SK-N-SH (cell line): ENCODE measurements around the gene SDSL. TPM values are rescaled to one million over a fixed set of nuclear protein-coding genes. Genes with fewer than 3 reads are reported as not detected.

Experiments
- CTCF ChIA-PET: fragments of 300-600, 350-600 bp; formaldehyde crosslinking; extraction: SDS; loops from one replicate; lab custom pipeline; 2021; lab: Yijun Ruan, JAX
- POLR2A ChIA-PET: fragments of 350-600 bp; sonication (Branson Sonifier 250); formaldehyde crosslinking; extraction: SDS; loops from one replicate; lab custom pipeline; 2020; ENCODE audit warnings: antibody characterized with exemption, inconsistent platforms; lab: Yijun Ruan, JAX
- DNase-seq: peaks from one replicate; pipeline ENCODE4 v3.0.0; 2012
- H2AFZ ChIP-seq: fragments of 200-600 bp; sonication (generic); 2 replicates; pipeline ENCODE4 v1.8.1; 2016; ENCODE audit warnings: antibody characterized with exemption, mild to moderate bottlenecking, low read depth
- H3F3A ChIP-seq: fragments of 200-600 bp; sonication (generic); replicated peaks from 2 replicates; pipeline ENCODE3; 2016; ENCODE audit warnings: antibody characterized with exemption, mild to moderate bottlenecking; ENCODE audit not compliant: insufficient read depth
- H3K27ac ChIP-seq, 2 experiments: fragments of 200-500 bp in 1 of 2; fragments of 200-600 bp in 1 of 2; sonication (Bioruptor generic) in 1 of 2; sonication (generic), shearing (Covaris generic) in 1 of 2; 2 replicates each; pipeline versions ENCODE4 v1.5.1 to v1.6.1; 2014 to 2016; ENCODE audit warnings: low read depth in 2 of 2, inconsistent platforms in 1 of 2, low read length in 1 of 2, mild to moderate bottlenecking in 1 of 2, mixed read lengths in 1 of 2
- H3K27me3 ChIP-seq: fragments of 200-600 bp; sonication (generic), shearing (Covaris generic); 2 replicates; pipeline ENCODE4 v1.6.1; 2016; ENCODE audit warnings: mixed run types; ENCODE audit not compliant: insufficient read depth
- H3K36me3 ChIP-seq, 2 experiments: fragments of 200-500 bp in 1 of 2; fragments of 200-600 bp in 1 of 2; sonication (Bioruptor generic) in 1 of 2; sonication (generic) in 1 of 2; replicated peaks in 1 of 2; 2 replicates each; pipeline versions ENCODE3 to v1.5.1; 2014 to 2016; ENCODE audit warnings: low read length in 1 of 2, mild to moderate bottlenecking in 1 of 2; ENCODE audit not compliant: insufficient read depth in 2 of 2, control insufficient read depth in 1 of 2
- H3K4me1 ChIP-seq, 2 experiments: fragments of 200-500 bp in 1 of 2; fragments of 200-600 bp in 1 of 2; sonication (Bioruptor generic) in 1 of 2; sonication (generic), shearing (Covaris generic) in 1 of 2; 2 replicates each; pipeline versions ENCODE4 v1.5.1 to v1.6.1; 2014 to 2016; ENCODE audit warnings: low read depth in 1 of 2, low read length in 1 of 2, mixed run types in 1 of 2; ENCODE audit not compliant: insufficient read depth in 2 of 2, control insufficient read depth in 1 of 2
- H3K4me2 ChIP-seq: fragments of 200-600 bp; sonication (generic), shearing (Covaris generic); 2 replicates; pipeline ENCODE4 v1.6.1; 2017; ENCODE audit warnings: mixed run types
- H3K4me3 ChIP-seq, 2 experiments: fragments of 200-500 bp in 1 of 2; fragments of 200-600 bp in 1 of 2; sonication (Bioruptor generic) in 1 of 2; sonication (generic), shearing (Covaris generic) in 1 of 2; 2 replicates each; pipeline versions ENCODE4 v1.5.1 to v1.8.1; 2014 to 2016; ENCODE audit warnings: low read depth in 2 of 2, inconsistent platforms in 1 of 2, low read length in 1 of 2, mild to moderate bottlenecking in 1 of 2, mixed read lengths in 1 of 2, moderate library complexity in 1 of 2
- H3K79me2 ChIP-seq: fragments of 200-600 bp; sonication (generic); 2 replicates; pipeline ENCODE4 v1.8.1; 2017; ENCODE audit warnings: mild to moderate bottlenecking; ENCODE audit not compliant: insufficient read depth
- H3K9ac ChIP-seq: fragments of 200-600 bp; sonication (generic); 2 replicates; pipeline ENCODE4 v1.6.1; 2017; ENCODE audit warnings: mixed run types
- H3K9me2 ChIP-seq: fragments of 200-600 bp; sonication (generic); 2 replicates; pipeline ENCODE4 v1.6.1; 2017; ENCODE audit warnings: mixed run types
- H3K9me3 ChIP-seq: fragments of 200-600 bp; sonication (generic); 2 replicates; pipeline ENCODE4 v1.6.1; 2017; ENCODE audit warnings: mixed run types, mild to moderate bottlenecking, moderate library complexity
- H4K20me1 ChIP-seq: fragments of 200-600 bp; sonication (generic); 2 replicates; pipeline ENCODE4 v1.6.1; 2017; ENCODE audit warnings: mild to moderate bottlenecking, mixed run types; ENCODE audit not compliant: insufficient read depth
- ELF1 ChIP-seq: IDR thresholded peaks from 2 replicates; pipeline ENCODE4 v1.4.0; 2012
- EP300 ChIP-seq, 2 experiments: IDR thresholded peaks; 2 replicates each; pipeline versions ENCODE4 v1.4.0 to v1.6.1; 2012; ENCODE audit warnings: borderline replicate concordance in 1 of 2, low read depth in 1 of 2, low read length in 1 of 2
- EZH2phosphoT487 ChIP-seq: fragments of 200-600 bp; sonication (generic); IDR thresholded peaks from 2 replicates; pipeline ENCODE4 v1.6.1; 2017; ENCODE audit warnings: low read depth, mixed run types, mild to moderate bottlenecking, antibody characterized with exemption, moderate library complexity, borderline replicate concordance
- FOXM1 ChIP-seq: IDR thresholded peaks from 2 replicates; pipeline ENCODE4 v1.4.0; 2012; ENCODE audit warnings: low read depth, mild to moderate bottlenecking
- GABPA ChIP-seq: IDR thresholded peaks from 2 replicates; pipeline ENCODE4 v1.4.0; 2012; ENCODE audit warnings: low read depth, mild to moderate bottlenecking
- GATA2 ChIP-seq: sonication (generic); formaldehyde crosslinking; IDR thresholded peaks from 2 replicates; pipeline ENCODE4 v1.5.0; 2020; ENCODE audit warnings: mild to moderate bottlenecking, missing genetic modification reagents
- JUND ChIP-seq: IDR thresholded peaks from 2 replicates; pipeline ENCODE4 v1.4.0; 2012
- MXI1 ChIP-seq: IDR thresholded peaks from 2 replicates; pipeline ENCODE4 v1.6.1; 2012; ENCODE audit warnings: mild to moderate bottlenecking, low read depth, low read length, improper control_type of control experiment
- NFIC ChIP-seq: IDR thresholded peaks from 2 replicates; pipeline ENCODE4 v1.4.0; 2012; ENCODE audit warnings: borderline replicate concordance
- NRF1 ChIP-seq: IDR thresholded peaks from 2 replicates; pipeline ENCODE4 v1.6.1; 2012; ENCODE audit warnings: low read depth, mild to moderate bottlenecking, low read length
- RAD21 ChIP-seq: IDR thresholded peaks from 2 replicates; pipeline ENCODE4 v1.6.1; 2012; ENCODE audit warnings: mild to moderate bottlenecking, low read length
- RCOR1 ChIP-seq: fragments of 150-350 bp; IDR thresholded peaks from 2 replicates; pipeline ENCODE4 v1.6.1; 2017; ENCODE audit warnings: antibody characterized with exemption, low read length
- RXRA ChIP-seq: IDR thresholded peaks from 2 replicates; pipeline ENCODE4 v1.4.0; 2012; ENCODE audit warnings: low read depth, mild to moderate bottlenecking, borderline replicate concordance
- TEAD4 ChIP-seq: IDR thresholded peaks from 2 replicates; pipeline ENCODE4 v1.4.0; 2012; ENCODE audit warnings: mild to moderate bottlenecking, borderline replicate concordance; ENCODE audit not compliant: insufficient read depth
- YY1 ChIP-seq: IDR thresholded peaks from 2 replicates; pipeline ENCODE4 v1.4.0; 2012; ENCODE audit warnings: low read depth, mild to moderate bottlenecking
- WGBS: methylation state at CpG from one replicate; pipeline ENCODE4 v1.1.6; 2017; ENCODE audit warnings: low lambda C conversion rate; 5-methylcytosine and 5-hydroxymethylcytosine counted together
- polyA plus RNA-seq, 3 experiments: library from polyadenylated mRNA; depleted of rRNA; stranded (reverse); fragments of >200 nt; gene quantifications; 2 replicates each; pipeline ENCODE4 v1.2.3, GENCODE V29; 2012
- TF ChIP-seq, protein P1 (sequence below): IDR thresholded peaks from 2 replicates; pipeline ENCODE4; 2012
- TF ChIP-seq, protein P2 (sequence below): fragments of 150-350 bp; IDR thresholded peaks from 2 replicates; pipeline ENCODE4 v1.6.1; 2017; ENCODE audit warnings: antibody characterized with exemption, low read length, low read depth, borderline replicate concordance
- TF ChIP-seq, protein P3 (sequence below): IDR thresholded peaks from 2 replicates; pipeline ENCODE4 v1.4.0; 2012; ENCODE audit warnings: low read depth, borderline replicate concordance
- TF ChIP-seq, protein P4 (sequence below): fragments of 200-600 bp; sonication (generic); IDR thresholded peaks from 2 replicates; pipeline ENCODE4 v1.6.1; 2017; ENCODE audit warnings: antibody characterized with exemption, mild to moderate bottlenecking, moderate library complexity

The SDSL gene
- polyA plus RNA-seq, 1 of the 3 experiments (the other 2 are of a cell fraction), result 33.7 TPM

DNA sequence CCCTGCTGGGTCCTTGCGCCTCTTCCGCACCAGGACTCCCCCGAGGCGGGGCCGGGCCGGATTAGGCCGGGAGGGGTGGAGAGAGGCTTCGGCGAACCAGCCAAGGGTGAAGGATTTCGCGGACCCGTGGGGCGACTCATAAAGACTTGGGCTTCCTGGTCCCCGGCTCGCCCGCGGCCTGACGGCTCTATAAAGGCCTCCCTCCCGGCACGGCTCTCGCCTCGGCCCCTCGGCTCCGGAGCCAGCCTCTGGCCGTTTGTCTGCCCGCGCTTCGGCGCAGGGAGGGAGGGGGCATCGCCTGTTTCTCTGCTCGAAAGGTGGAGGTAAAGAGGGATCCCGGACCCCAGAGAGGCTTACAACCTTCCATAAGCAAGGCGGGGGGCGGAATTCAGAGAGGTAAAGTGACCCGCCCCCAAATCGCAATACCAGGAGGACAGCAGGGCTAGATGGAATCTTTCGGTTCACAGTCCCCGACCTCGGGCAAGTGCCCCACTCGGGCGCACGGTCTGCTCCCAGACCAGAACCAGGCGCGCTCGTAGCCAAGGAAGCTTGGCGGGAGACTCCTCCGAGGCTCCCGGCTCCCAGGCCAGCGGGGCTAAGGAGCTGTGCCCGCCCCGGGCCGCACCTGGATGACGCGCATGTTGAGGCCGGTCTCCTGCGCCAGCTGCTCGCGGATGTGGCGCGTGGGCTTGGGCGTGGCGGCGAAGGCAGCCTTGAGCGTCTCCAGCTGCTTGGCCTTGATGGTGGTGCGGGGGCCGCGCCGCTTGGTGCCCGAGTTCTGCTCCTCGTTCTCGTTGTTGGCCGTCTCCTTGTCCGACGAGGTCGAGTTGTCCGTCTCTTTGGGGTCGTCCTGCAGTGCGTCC is 45.6 kb downstream of the SDSL start:
- H3K27ac ChIP-seq, result no peak overlapping the region
- H3K9ac ChIP-seq, result no peak overlapping the region
- 0 out of 2 replicates have a peak, but pooled peaks have one; percentile 60 for TF ChIP-seq EZH2phosphoT487
- no peak for TF ChIP-seq YY1
- H3K27me3 ChIP-seq, result peaks cover 100% of the 10 kb centered on the region
- ChIA-PET POLR2A (no interaction called here), CTCF (interaction anchor here (1.1 to 1.9 kb wide), 2 partner anchors 10 to 11 kb away, joined by 4 to 5 read pairs; no protein-coding TSS in a partner anchor)
- H3K36me3 ChIP-seq, result no peaks in the 10 kb centered on the region
- 2% methylated on average over 10 of the region's 78 CpGs for WGBS
- no peak overlapping the region for H2AFZ ChIP-seq
- H3K79me2 ChIP-seq, result no peaks in the 10 kb centered on the region
- peak overlapping the region; percentile 50 for H3K4me2 ChIP-seq
- H4K20me1 ChIP-seq, result peaks cover 12% of the 10 kb centered on the region; the same call in 1 of the 2 replicates
- no peaks in the 10 kb centered on the region for H3K9me3 ChIP-seq
- no peaks in the 10 kb centered on the region for H3K9me2 ChIP-seq
- DNase-seq, result peak; percentile 29
- H3F3A ChIP-seq, result no peaks in the 10 kb centered on the region
- H3K4me1 ChIP-seq, result no peaks in the 10 kb centered on the region; a peak in 1 of 4 replicates
- peak overlapping the region in 1 of 2 experiments; percentile 29; a peak in 1 of 4 replicates for H3K4me3 ChIP-seq

DNA sequence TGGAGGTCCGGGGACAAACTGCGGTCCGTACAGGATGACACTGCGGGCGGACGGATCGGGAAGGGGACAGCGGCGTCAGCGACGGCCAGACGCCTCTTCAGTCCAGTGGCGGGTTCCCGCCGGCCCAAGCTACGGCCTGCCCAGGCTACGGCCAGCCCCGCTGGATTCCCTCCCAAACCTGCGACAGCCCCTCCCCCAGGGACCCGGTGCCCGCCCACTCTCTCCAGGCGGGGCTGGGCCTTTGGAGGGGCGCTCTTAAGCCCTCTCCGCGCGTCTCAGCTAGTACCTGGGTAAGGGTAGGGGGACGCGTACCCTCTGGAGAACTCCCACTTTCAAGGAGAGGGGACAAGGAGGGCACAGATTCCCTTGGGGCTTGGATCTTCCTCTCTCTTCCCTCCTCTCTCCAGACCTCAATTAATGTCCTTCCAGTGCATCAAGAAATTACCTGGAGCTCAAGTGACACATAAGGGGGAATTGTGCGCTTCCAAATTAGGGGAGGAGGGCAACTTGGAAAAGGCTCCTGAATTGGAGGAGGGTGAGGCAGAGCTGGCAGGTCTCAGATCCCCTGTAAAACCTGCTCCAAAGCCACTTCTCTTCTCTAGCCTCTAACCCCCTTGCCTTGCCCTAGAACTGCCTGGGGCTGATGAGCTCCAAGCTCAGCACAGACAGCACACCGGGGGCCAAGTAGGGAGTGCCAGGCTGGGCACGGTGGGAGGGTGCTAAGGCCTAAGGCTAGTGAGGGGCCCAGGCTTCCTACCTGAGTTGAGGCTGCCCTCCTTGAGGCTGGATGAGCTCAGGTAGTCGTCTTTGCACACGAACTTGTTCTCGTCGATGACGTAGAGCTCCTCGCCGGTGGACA is 46.4 kb downstream of the SDSL start:
- Histone ChIP-seq H3K79me2 (no peaks in the 10 kb centered on the region), H3K27ac (no peak overlapping the region), H3K4me3 (no peak overlapping the region), H3K4me2 (no peak overlapping the region), H3F3A (no peaks in the 10 kb centered on the region), H4K20me1 (peaks cover 14% of the 10 kb centered on the region; the same call in 1 of the 2 replicates), H2AFZ (no peak overlapping the region), H3K9me2 (no peaks in the 10 kb centered on the region), H3K9me3 (no peaks in the 10 kb centered on the region), H3K4me1 (no peaks in the 10 kb centered on the region; a peak in 1 of 4 replicates), H3K36me3 (no peaks in the 10 kb centered on the region), H3K9ac (no peak overlapping the region), H3K27me3 (peaks cover 100% of the 10 kb centered on the region)
- CTCF ChIA-PET, result interaction anchor here (1.1 to 1.9 kb wide), 3 partner anchors 9 to 19 kb away, joined by 3 to 5 read pairs (median 4); no protein-coding TSS in a partner anchor
- TF ChIP-seq, protein P1, sequence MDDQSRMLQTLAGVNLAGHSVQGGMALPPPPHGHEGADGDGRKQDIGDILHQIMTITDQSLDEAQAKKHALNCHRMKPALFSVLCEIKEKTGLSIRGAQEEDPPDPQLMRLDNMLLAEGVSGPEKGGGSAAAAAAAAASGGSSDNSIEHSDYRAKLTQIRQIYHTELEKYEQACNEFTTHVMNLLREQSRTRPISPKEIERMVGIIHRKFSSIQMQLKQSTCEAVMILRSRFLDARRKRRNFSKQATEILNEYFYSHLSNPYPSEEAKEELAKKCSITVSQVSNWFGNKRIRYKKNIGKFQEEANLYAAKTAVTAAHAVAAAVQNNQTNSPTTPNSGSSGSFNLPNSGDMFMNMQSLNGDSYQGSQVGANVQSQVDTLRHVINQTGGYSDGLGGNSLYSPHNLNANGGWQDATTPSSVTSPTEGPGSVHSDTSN, result no peak
- TF ChIP-seq, protein P2, sequence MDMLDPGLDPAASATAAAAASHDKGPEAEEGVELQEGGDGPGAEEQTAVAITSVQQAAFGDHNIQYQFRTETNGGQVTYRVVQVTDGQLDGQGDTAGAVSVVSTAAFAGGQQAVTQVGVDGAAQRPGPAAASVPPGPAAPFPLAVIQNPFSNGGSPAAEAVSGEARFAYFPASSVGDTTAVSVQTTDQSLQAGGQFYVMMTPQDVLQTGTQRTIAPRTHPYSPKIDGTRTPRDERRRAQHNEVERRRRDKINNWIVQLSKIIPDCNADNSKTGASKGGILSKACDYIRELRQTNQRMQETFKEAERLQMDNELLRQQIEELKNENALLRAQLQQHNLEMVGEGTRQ, result no peak
- TF ChIP-seq EP300 (IDR thresholded peaks at IDR 0.05; ENCODE audit: borderline replicate concordance in 1 of 2, low read depth in 1 of 2, low read length in 1 of 2), result no peak
- TF ChIP-seq, protein P3, sequence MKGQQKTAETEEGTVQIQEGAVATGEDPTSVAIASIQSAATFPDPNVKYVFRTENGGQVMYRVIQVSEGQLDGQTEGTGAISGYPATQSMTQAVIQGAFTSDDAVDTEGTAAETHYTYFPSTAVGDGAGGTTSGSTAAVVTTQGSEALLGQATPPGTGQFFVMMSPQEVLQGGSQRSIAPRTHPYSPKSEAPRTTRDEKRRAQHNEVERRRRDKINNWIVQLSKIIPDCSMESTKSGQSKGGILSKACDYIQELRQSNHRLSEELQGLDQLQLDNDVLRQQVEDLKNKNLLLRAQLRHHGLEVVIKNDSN, result no peak
- no peak for TF ChIP-seq ELF1
- TF ChIP-seq RXRA, result no peak
- TF ChIP-seq NFIC, result no peak
- TF ChIP-seq JUND, result no peak
- TF ChIP-seq GABPA, result no peak
- TF ChIP-seq RAD21, result no peak
- no peak for TF ChIP-seq RCOR1
- no peak for TF ChIP-seq GATA2 (CRISPR knock-in tag)
- TF ChIP-seq TEAD4, result no peak
- no peak for TF ChIP-seq FOXM1
- TF ChIP-seq, protein P4, sequence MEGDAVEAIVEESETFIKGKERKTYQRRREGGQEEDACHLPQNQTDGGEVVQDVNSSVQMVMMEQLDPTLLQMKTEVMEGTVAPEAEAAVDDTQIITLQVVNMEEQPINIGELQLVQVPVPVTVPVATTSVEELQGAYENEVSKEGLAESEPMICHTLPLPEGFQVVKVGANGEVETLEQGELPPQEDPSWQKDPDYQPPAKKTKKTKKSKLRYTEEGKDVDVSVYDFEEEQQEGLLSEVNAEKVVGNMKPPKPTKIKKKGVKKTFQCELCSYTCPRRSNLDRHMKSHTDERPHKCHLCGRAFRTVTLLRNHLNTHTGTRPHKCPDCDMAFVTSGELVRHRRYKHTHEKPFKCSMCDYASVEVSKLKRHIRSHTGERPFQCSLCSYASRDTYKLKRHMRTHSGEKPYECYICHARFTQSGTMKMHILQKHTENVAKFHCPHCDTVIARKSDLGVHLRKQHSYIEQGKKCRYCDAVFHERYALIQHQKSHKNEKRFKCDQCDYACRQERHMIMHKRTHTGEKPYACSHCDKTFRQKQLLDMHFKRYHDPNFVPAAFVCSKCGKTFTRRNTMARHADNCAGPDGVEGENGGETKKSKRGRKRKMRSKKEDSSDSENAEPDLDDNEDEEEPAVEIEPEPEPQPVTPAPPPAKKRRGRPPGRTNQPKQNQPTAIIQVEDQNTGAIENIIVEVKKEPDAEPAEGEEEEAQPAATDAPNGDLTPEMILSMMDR, result no peak
- TF ChIP-seq MXI1, result no peak
- no peak for TF ChIP-seq NRF1
- 6% methylated on average over 15 of the region's 38 CpGs for WGBS
- POLR2A ChIA-PET, result no interaction called here
- DNase-seq, result peak; percentile 27
